ENCODE data around the gene CEL.
A peak's percentile ranks its signal among the peaks of the same experiment; 100 is the strongest.

The CEL gene

DNA sequence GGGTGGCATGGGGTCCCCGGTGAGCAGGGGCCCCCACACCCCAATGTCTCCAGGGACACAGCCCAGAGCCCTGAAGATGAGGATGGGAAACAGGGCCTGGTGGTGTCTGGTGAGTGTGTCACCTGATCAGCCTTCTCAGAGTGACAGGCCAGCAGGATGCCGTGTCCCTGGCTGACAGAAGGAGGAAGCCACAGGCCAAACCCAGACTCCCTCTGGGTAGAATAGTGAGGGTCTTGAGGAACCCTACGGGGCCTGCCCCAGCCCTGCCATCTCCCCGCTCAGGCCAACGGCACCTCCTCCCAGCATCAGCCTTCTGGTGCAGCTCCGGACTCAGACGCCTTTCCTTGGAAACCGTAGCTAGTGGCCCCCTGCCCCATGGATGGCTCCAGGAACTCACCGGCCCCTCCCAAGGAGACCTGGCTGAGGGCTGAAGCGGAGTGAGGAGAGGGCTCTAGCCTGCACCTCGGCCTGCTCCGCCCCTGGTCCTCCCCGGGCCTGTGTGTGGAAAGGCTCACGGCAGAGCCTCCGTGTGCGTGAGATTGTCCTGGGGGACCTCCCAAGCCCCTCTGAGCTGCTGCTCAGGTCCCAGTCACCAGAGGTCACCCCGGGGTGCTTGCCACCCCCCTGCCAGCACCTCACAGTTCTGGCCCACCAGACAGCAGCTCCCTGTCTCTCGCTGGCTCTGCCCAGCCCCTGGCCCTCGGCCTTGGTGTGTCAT is 53.3 kb downstream of the CEL start:
- no peak for DNase-seq (ENCODE audit: low read depth in 1 of 2, low spot score in 1 of 2)

DNA sequence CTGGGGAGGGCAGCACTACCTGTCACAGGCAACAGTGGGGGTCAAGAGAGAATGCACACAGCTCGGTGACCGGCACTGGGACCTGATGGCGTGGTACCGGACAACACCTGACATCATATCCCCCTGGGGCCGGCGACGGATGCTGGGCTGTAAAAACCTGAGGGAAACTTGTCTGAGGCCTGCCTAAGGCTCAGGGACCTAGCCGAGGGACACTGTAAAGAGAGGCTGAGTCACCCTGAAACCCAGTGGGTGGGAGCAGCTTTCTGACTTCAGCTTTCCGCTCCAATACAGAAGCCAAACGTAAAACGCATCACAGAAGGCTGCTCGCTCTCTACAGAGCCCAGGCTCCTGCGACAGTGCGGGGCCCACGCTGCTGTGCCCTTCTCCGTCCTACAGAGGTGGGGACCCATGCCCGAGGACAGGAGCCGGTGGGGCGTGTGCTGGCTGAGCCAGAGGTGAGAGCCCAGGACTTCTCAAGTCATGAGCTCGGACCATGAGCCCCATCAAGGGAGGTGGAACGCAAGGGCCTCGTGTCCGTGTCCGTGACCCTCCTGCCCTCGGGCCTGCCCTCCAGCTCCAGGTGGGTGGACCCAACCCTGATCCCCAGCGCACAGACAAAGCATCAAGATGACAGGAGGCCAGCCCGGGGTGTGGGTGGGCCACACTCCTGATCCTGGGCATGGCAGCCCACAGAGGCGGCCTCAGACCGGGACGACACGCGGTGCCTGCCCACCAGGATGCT is 54.0 kb downstream of the CEL start:
- peak; percentile 44 to 75 for DNase-seq (ENCODE audit: low read depth in 1 of 2, low spot score in 1 of 2)

DNA sequence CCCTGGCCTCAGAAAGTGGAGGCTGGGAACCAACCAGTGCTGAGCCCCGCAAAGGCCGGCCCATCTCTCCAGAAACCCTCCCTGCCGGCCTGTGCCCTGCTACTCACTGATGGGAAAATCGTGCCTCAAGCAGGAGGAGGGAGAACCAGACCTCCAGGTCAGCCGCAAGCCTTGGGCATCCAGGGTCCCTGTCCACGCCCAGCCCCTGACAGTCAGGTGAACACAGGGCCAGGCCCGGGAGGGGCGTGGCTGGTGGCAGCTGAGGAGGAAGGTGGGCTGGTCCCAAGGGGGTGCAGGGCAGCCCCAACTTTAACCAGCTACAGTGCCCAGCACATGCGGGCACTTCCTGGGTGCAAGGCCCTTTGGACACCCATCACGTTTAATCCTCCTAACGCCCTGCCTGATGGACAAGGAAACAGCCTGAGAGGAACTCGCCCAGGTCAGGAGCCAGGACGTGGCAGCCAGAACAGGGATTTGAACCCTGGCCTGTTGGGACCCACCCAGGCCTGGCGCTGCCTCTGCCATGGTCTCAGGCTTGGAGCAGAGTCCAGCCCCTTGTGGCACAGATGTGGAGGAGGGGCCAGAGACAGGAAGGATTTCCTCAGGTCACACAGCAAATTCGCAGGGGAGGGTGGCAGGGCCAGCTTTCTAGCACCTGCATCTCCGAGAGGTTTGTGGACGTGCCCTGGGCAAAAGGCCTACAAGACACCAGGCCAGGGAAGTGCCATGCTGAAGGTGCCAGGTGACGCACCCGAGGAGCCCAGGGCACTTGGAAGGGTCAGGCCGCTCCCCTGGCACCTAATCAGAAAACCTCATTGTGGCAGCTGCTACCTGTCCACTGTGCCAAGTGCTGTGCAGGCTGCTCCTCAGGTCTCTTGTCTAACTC is 54.8 kb downstream of the CEL start:
- DNase-seq (ENCODE audit: low read depth in 1 of 2, low spot score in 1 of 2): no peak

DNA sequence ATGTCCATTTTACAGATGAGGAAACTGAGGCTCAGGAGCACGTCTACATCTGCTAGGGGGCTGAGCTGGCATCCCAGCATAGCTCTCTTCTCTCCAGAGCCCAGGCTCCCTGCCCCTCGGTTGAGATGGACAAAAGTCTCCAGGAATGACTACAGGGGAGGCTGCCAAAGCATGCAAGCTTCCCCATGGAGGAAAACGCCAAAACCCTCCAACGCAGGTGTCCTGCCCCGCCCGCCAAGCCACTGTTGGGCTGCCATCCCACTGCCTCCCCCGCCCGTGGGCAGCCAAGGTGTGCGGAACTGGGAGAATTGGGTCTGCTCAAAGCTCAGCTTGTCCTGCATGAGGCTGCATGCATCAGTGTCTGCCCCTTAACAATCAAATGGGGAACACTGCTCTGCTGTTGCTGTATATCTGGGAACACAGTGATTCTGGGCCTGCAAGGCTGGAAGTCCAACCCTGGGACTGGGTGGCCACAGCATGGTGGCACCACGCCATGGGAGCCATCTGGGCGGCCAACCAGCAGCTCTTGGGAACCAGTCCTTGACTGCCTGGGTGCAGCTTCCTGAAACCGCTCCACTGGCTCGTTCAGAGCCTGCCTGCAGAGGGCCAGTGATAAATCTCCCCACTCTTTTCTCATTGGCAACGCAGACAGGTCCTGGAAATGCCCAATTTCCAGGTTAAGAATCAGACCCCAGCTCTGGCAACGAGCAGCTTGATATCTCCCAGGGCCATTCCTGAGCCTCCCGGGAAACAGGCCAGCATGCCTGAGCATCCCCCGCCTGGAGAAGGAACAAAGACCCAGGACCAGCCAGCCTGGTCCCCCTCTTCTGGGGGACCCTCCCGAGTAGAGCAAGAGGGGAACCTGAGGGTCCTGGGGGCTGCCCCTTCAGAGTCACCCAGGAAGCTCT is 55.7 kb downstream of the CEL start:
- no peak for DNase-seq (ENCODE audit: low read depth in 1 of 2, low spot score in 1 of 2)

DNA sequence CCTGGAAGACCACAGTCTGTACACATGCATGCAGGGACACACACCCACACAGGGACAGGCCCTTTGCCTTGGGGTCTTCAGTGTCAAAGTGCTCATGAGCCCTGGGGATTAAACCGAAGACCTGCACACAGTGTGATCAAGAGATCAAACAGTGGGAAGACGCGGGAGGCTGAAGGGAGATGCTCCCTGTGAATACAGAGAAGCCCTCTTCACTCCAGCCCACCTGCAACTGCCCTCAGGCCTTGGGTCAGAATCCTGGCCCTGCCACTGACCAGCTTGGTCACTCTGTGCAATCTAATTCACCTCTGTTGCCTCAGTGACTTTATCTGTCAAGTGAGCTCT is 56.4 kb downstream of the CEL start:
- no peak for DNase-seq (ENCODE audit: low read depth in 1 of 2, low spot score in 1 of 2)

DNA sequence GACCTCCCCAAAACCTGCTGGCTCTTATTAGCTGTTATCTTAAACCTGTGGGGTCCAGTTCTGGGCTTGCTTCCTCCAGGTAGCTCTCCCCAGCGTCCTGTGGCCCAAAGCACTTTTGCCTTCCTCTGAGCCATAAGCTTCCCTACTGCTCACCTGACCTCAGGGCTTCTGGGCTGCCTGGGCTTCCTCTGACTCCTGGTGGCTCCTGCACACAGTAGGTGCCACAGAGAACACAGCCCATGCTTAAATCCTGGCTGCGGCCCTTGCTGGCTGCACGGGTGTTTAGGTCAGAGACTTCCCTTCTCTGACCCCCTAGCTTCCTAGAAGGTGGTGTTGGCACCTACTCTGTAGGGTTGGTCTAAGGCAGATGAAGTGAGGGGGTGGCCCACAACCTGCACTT is 56.8 kb downstream of the CEL start:
- no peak for DNase-seq (ENCODE audit: low read depth in 1 of 2, low spot score in 1 of 2)

DNA sequence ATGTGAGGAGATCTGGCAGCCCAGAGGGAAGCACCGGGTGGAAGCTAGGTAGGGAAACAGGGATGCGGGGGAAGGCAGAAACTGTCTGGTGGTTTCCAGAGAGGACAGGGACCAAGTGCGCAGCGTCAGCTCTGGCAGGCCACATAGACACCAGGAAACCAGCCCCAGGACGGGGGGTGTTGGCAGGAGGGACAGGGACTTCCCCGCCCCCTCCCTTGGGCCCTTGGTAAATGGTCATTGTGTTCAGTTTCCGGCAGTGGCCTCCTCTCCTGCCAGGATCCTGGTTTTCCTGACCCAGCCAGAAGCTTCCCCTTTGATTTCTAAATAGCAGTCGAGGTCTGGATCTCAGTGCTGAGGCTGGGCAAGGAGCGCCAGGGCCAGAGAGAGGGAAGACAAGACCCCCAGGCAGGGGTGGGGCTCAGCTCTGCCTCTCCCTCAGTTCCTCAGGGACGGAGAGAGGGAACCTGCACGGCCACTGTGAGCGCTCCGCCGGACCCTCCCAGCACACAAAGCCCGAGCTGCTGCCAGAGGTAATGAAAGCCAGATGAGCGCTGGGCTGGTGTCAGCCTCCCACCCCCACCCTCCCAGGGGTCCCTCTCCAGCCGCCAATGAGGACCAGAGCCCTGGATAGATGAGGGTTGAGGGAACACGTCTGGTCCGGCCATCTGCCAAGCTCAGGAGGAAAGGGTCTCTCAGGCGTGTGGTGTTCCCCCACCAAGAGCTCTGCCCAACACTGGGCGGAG is 57.5 kb downstream of the CEL start:
- no peak for DNase-seq (ENCODE audit: low read depth in 1 of 2, low spot score in 1 of 2)

DNA sequence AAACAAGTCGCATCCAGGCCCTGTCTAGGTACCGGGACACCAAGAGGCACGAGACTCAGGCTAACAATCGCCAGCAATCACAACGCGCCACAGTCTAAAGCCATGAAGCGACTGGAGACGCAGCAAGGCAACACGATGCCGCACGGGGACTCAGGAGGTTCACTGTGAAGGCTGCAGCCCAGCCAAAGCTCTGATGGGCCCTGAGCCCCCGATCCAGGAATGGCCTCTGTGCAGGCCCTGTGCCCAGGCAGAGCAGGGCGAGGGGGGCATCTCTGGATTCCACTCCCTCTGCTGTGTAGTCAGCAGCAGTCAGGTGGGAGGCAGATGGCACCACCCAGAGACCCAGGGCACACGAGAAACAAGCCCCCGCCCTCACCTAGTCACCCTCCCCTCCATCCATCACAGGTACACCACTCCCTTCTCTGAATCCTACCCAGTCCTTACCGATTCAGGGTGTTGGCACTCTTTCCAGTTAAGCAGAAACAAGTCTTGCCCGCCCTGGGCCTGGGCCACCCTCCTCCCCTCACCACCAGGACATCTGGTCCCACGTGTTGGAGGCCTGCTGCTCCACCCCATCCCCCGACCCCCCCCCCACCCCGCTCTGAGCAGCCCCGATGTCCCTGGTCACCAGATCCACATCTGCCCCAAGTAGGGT is 58.2 kb downstream of the CEL start:
- DNase-seq (ENCODE audit: low read depth in 1 of 2, low spot score in 1 of 2): no peak

DNA sequence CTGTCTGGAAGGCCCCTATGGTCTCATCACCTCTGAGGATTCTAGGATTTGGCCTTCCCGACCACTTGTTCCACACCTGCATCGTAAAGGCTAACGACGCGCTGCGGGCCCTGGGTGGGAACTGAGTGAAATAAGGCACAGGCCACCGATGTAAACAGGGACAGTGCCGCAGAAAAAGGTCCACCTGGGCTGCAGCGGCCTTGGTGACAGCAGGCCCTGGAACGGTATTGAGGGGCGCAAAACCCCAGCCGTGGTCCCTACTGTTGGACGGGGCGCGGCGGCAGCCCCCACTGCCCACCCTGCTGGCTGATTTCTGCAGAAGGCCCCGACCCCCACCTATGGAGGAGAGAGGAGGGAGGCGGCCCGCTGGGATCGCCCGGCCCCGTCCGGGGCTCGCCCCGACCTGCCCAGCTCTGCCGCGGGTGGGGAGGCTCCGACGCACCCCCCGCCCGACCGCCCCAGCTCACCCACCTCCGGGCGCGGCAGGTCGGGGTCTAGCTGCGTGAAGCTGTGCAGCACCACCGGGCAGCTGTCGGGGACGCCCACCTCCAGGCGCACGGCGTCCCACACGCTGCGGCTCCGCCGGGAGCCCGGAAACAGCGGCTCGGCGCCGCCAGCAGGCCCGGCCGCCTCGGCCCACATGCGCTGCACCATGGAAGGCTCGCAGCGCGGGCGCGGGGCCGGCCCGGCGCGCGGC is 58.9 kb downstream of the CEL start:
- DNase-seq (ENCODE audit: low read depth in 1 of 2, low spot score in 1 of 2): no peak

Data from activated CD4-positive, alpha-beta T cell treated with anti-CD3 and anti-CD28 coated beads, Interleukin-2, amount 50 U/mL, for 24 hours (primary cell).